HEK293 (cell line): ENCODE measurements around the gene GRN.
A peak's percentile ranks its signal among the peaks of the same experiment; 100 is the strongest.

Experiments
- CTCF ChIA-PET: fragments of 350-600 bp; formaldehyde crosslinking; extraction: SDS; loops from one replicate; lab custom pipeline; 2021; ENCODE audit warnings: antibody characterized with exemption; lab: Yijun Ruan, JAX
- POLR2A ChIA-PET: fragments of 300-600 bp; formaldehyde crosslinking; extraction: SDS; loops from one replicate; lab custom pipeline; 2020; ENCODE audit warnings: antibody characterized with exemption, inconsistent platforms; lab: Yijun Ruan, JAX
- H3K27ac ChIP-seq: fragments of 200-500 bp; sonication (Bioruptor generic); 2 replicates; pipeline ENCODE4 v1.5.1; 2014; ENCODE audit warnings: low read depth, low read length, control low read depth, inconsistent platforms; ENCODE audit errors: extremely low read depth
- H3K36me3 ChIP-seq, 2 experiments: fragments of 200-500 bp in 1 of 2; sonication (Bioruptor generic) in 1 of 2; 1 replicate in 1 of 2; 2 replicates in 1 of 2; pipeline ENCODE4 v1.5.1; 2014 to 2017; ENCODE audit warnings: inconsistent platforms in 2 of 2, low read length in 2 of 2; ENCODE audit not compliant: control insufficient read depth in 2 of 2, insufficient read depth in 1 of 2
- H3K4me1 ChIP-seq: fragments of 200-500 bp; sonication (Bioruptor generic); 2 replicates; pipeline ENCODE4 v1.5.1; 2014; ENCODE audit warnings: mild to moderate bottlenecking, low read length, inconsistent platforms; ENCODE audit not compliant: control insufficient read depth, insufficient read depth
- H3K4me3 ChIP-seq: 2 replicates; pipeline ENCODE4 v1.5.1; 2011; ENCODE audit warnings: low read depth, mild to moderate bottlenecking, control low read depth, low read length, moderate library complexity
- H3K9me3 ChIP-seq: fragments of 200-500 bp; sonication (Bioruptor generic); 2 replicates; pipeline ENCODE4 v1.5.1; 2014; ENCODE audit warnings: low read depth, low read length, inconsistent platforms; ENCODE audit not compliant: control insufficient read depth, insufficient read depth
- EGR2 ChIP-seq: fragments of 450-650 bp; formaldehyde crosslinking; IDR thresholded peaks from 2 replicates; pipeline ENCODE4 v1.5.1; 2016; ENCODE audit warnings: low read depth, missing biosample characterization, missing genetic modification characterization
- FEZF1 ChIP-seq: fragments of 450-650 bp; formaldehyde crosslinking; IDR thresholded peaks from 2 replicates; pipeline ENCODE4 v1.5.1; 2016; ENCODE audit warnings: missing biosample characterization, missing genetic modification characterization
- OSR2 ChIP-seq: fragments of 450-650 bp; formaldehyde crosslinking; IDR thresholded peaks from 2 replicates; pipeline ENCODE4 v1.5.1; 2016; ENCODE audit warnings: missing biosample characterization, missing genetic modification characterization
- SCRT2 ChIP-seq: fragments of 450-650 bp; formaldehyde crosslinking; IDR thresholded peaks from 2 replicates; pipeline ENCODE4 v1.5.1; 2016; ENCODE audit warnings: missing biosample characterization, missing genetic modification characterization
- TCF7L2 ChIP-seq: IDR thresholded peaks from 2 replicates; pipeline ENCODE4 v1.6.1; 2011; ENCODE audit warnings: low read depth, mild to moderate bottlenecking, inconsistent platforms, low read length, moderate library complexity, borderline replicate concordance
- ZBTB10 ChIP-seq: fragments of 450-650 bp; formaldehyde crosslinking; IDR thresholded peaks from 2 replicates; pipeline ENCODE4 v1.5.1; 2016; ENCODE audit warnings: missing biosample characterization, missing genetic modification characterization
- ZBTB11 ChIP-seq: fragments of 450-650 bp; formaldehyde crosslinking; conservative IDR thresholded peaks from 2 replicates; pipeline ENCODE4 v1.5.1; 2016; ENCODE audit warnings: low read depth, missing biosample characterization, missing genetic modification characterization
- ZBTB7A ChIP-seq: fragments of 450-650 bp; formaldehyde crosslinking; IDR thresholded peaks from 2 replicates; pipeline ENCODE4 v1.5.1; 2016; ENCODE audit warnings: low read depth, missing biosample characterization, missing genetic modification characterization
- ZFHX2 ChIP-seq: fragments of 450-650 bp; formaldehyde crosslinking; conservative IDR thresholded peaks from 2 replicates; pipeline ENCODE4 v1.5.1; 2016; ENCODE audit warnings: missing biosample characterization, missing genetic modification characterization
- ZFP69B ChIP-seq: fragments of 450-650 bp; formaldehyde crosslinking; IDR thresholded peaks from 2 replicates; pipeline ENCODE4 v1.5.1; 2016; ENCODE audit warnings: missing biosample characterization, missing genetic modification characterization
- ZNF211 ChIP-seq: fragments of 450-650 bp; formaldehyde crosslinking; IDR thresholded peaks from 2 replicates; pipeline ENCODE4 v1.5.1; 2016; ENCODE audit warnings: low read depth, missing biosample characterization, missing genetic modification characterization
- ZNF585B ChIP-seq: fragments of 450-650 bp; formaldehyde crosslinking; IDR thresholded peaks from 2 replicates; pipeline ENCODE4 v1.5.1; 2016; ENCODE audit warnings: missing biosample characterization, missing genetic modification characterization
- ZNF596 ChIP-seq: fragments of 450-650 bp; IDR thresholded peaks from 2 replicates; pipeline ENCODE4 v1.5.0; 2018; ENCODE audit warnings: missing biosample characterization, mild to moderate bottlenecking, missing genetic modification characterization, moderate library complexity
- ZNF621 ChIP-seq: fragments of 450-650 bp; formaldehyde crosslinking; IDR thresholded peaks from 2 replicates; pipeline ENCODE4 v1.5.1; 2017; ENCODE audit warnings: missing biosample characterization, missing genetic modification characterization
- ZNF704 ChIP-seq: fragments of 450-650 bp; formaldehyde crosslinking; IDR thresholded peaks from 2 replicates; pipeline ENCODE4 v1.5.1; 2016; ENCODE audit warnings: missing biosample characterization, missing genetic modification characterization
- ZNF830 ChIP-seq: fragments of 450-650 bp; IDR thresholded peaks from 2 replicates; pipeline ENCODE4 v1.5.0; 2018; ENCODE audit warnings: missing biosample characterization, missing genetic modification characterization, low read depth, mild to moderate bottlenecking, moderate library complexity
- ZSCAN4 ChIP-seq: fragments of 450-650 bp; formaldehyde crosslinking; IDR thresholded peaks from 2 replicates; pipeline ENCODE4 v1.5.1; 2017; ENCODE audit warnings: missing biosample characterization, missing genetic modification characterization
- ZSCAN5A ChIP-seq: fragments of 450-650 bp; formaldehyde crosslinking; IDR thresholded peaks from 2 replicates; pipeline ENCODE4 v1.5.1; 2016; ENCODE audit warnings: missing biosample characterization, missing genetic modification characterization

Gene GRN

GRCh38 chr17:44387804-44388203 lies 42.7 kb downstream of the GRN start:
- ChIA-PET CTCF (interaction anchor here (0.6 kb wide), 1 partner anchor 175 kb away, joined by 4 read pairs; no protein-coding TSS in a partner anchor), POLR2A (no interaction called here)
- H3K36me3 ChIP-seq, result no peaks in the 10 kb centered on the region
- H3K4me3 ChIP-seq, result no peak overlapping the region
- no peak overlapping the region for H3K27ac ChIP-seq
- H3K4me1 ChIP-seq, result peaks cover 2% of the 10 kb centered on the region; the same call in 1 of the 2 replicates
- H3K9me3 ChIP-seq, result no peaks in the 10 kb centered on the region
- TF ChIP-seq ZNF596 (tag by site-specific recombination) (no peak), TCF7L2 (no peak), ZNF211 (tag by site-specific recombination) (no peak), ZFHX2 (tag by site-specific recombination) (peak; percentile 57), FEZF1 (tag by site-specific recombination) (no peak), OSR2 (no peak), EGR2 (tag by site-specific recombination) (peak; percentile 69; the same call in 1 of the 2 replicates), SCRT2 (tag by site-specific recombination) (no peak), ZBTB7A (tag by site-specific recombination) (no peak), ZNF830 (tag by site-specific recombination) (no peak), ZNF585B (tag by site-specific recombination) (no peak), ZBTB10 (no peak)

GRCh38 chr17:44389281-44389680 lies 44.2 kb downstream of the GRN start, which contains the start of gene ITGA2B:
ITGA2B (minus strand) TSS chr17:44389649; CDS start chr17:44389473, 176 bp downstream.
- H3K9me3 ChIP-seq, result no peaks in the 10 kb centered on the region
- TF ChIP-seq ZFP69B (tag by site-specific recombination), result no peak
- no peak for TF ChIP-seq ZSCAN4 (tag by site-specific recombination)
- TF ChIP-seq ZBTB11 (tag by site-specific recombination), result no peak
- TF ChIP-seq ZNF621 (tag by site-specific recombination), result no peak
- TF ChIP-seq EGR2 (tag by site-specific recombination), result no peak
- no peak for TF ChIP-seq ZNF704 (tag by site-specific recombination)
- TF ChIP-seq ZSCAN5A (tag by site-specific recombination), result no peak
- TF ChIP-seq, all 188 proteins: peak for 0
- no peaks in the 10 kb centered on the region for H3K36me3 ChIP-seq
- H3K4me1 ChIP-seq, result peaks cover 2% of the 10 kb centered on the region; the same call in 1 of the 2 replicates
- ChIA-PET POLR2A (no interaction called here), CTCF (interaction anchor here (0.6 to 1.7 kb wide), 4 partner anchors 11 to 144 kb away, joined by 3 to 5 read pairs (median 4); no protein-coding TSS in a partner anchor)
- no peak within 1 kb of the TSS for H3K27ac ChIP-seq
- no peak within 1 kb of the TSS for H3K4me3 ChIP-seq
